SK-N-SH (cell line): ENCODE data around the gene GRIPAP1. TPM values are rescaled to one million over a fixed set of nuclear protein-coding genes. Genes with fewer than 3 reads are reported as not detected.

Experiments
- CTCF ChIA-PET: fragments of 300-600, 350-600 bp; formaldehyde crosslinking; extraction: SDS; loops from one replicate; lab custom pipeline; 2021; lab: Yijun Ruan, JAX
- POLR2A ChIA-PET: fragments of 350-600 bp; sonication (Branson Sonifier 250); formaldehyde crosslinking; extraction: SDS; loops from one replicate; lab custom pipeline; 2020; ENCODE audit warnings: antibody characterized with exemption, inconsistent platforms; lab: Yijun Ruan, JAX
- DNase-seq: peaks from one replicate; pipeline ENCODE4 v3.0.0; 2012
- H2AFZ ChIP-seq: fragments of 200-600 bp; sonication (generic); 2 replicates; pipeline ENCODE4 v1.8.1; 2016; ENCODE audit warnings: antibody characterized with exemption, mild to moderate bottlenecking, low read depth
- H3F3A ChIP-seq: fragments of 200-600 bp; sonication (generic); replicated peaks from 2 replicates; pipeline ENCODE3; 2016; ENCODE audit warnings: antibody characterized with exemption, mild to moderate bottlenecking; ENCODE audit not compliant: insufficient read depth
- H3K27ac ChIP-seq, 2 experiments: fragments of 200-500 bp in 1 of 2; fragments of 200-600 bp in 1 of 2; sonication (Bioruptor generic) in 1 of 2; sonication (generic), shearing (Covaris generic) in 1 of 2; 2 replicates each; pipeline versions ENCODE4 v1.5.1 to v1.6.1; 2014 to 2016; ENCODE audit warnings: low read depth in 2 of 2, inconsistent platforms in 1 of 2, low read length in 1 of 2, mild to moderate bottlenecking in 1 of 2, mixed read lengths in 1 of 2
- H3K27me3 ChIP-seq: fragments of 200-600 bp; sonication (generic), shearing (Covaris generic); 2 replicates; pipeline ENCODE4 v1.6.1; 2016; ENCODE audit warnings: mixed run types; ENCODE audit not compliant: insufficient read depth
- H3K36me3 ChIP-seq, 2 experiments: fragments of 200-500 bp in 1 of 2; fragments of 200-600 bp in 1 of 2; sonication (Bioruptor generic) in 1 of 2; sonication (generic) in 1 of 2; replicated peaks in 1 of 2; 2 replicates each; pipeline versions ENCODE3 to v1.5.1; 2014 to 2016; ENCODE audit warnings: low read length in 1 of 2, mild to moderate bottlenecking in 1 of 2; ENCODE audit not compliant: insufficient read depth in 2 of 2, control insufficient read depth in 1 of 2
- H3K4me1 ChIP-seq, 2 experiments: fragments of 200-500 bp in 1 of 2; fragments of 200-600 bp in 1 of 2; sonication (Bioruptor generic) in 1 of 2; sonication (generic), shearing (Covaris generic) in 1 of 2; 2 replicates each; pipeline versions ENCODE4 v1.5.1 to v1.6.1; 2014 to 2016; ENCODE audit warnings: low read depth in 1 of 2, low read length in 1 of 2, mixed run types in 1 of 2; ENCODE audit not compliant: insufficient read depth in 2 of 2, control insufficient read depth in 1 of 2
- H3K4me2 ChIP-seq: fragments of 200-600 bp; sonication (generic), shearing (Covaris generic); 2 replicates; pipeline ENCODE4 v1.6.1; 2017; ENCODE audit warnings: mixed run types
- H3K4me3 ChIP-seq, 2 experiments: fragments of 200-500 bp in 1 of 2; fragments of 200-600 bp in 1 of 2; sonication (Bioruptor generic) in 1 of 2; sonication (generic), shearing (Covaris generic) in 1 of 2; 2 replicates each; pipeline versions ENCODE4 v1.5.1 to v1.8.1; 2014 to 2016; ENCODE audit warnings: low read depth in 2 of 2, inconsistent platforms in 1 of 2, low read length in 1 of 2, mild to moderate bottlenecking in 1 of 2, mixed read lengths in 1 of 2, moderate library complexity in 1 of 2
- H3K79me2 ChIP-seq: fragments of 200-600 bp; sonication (generic); 2 replicates; pipeline ENCODE4 v1.8.1; 2017; ENCODE audit warnings: mild to moderate bottlenecking; ENCODE audit not compliant: insufficient read depth
- H3K9ac ChIP-seq: fragments of 200-600 bp; sonication (generic); 2 replicates; pipeline ENCODE4 v1.6.1; 2017; ENCODE audit warnings: mixed run types
- H3K9me2 ChIP-seq: fragments of 200-600 bp; sonication (generic); 2 replicates; pipeline ENCODE4 v1.6.1; 2017; ENCODE audit warnings: mixed run types
- H3K9me3 ChIP-seq: fragments of 200-600 bp; sonication (generic); 2 replicates; pipeline ENCODE4 v1.6.1; 2017; ENCODE audit warnings: mixed run types, mild to moderate bottlenecking, moderate library complexity
- H4K20me1 ChIP-seq: fragments of 200-600 bp; sonication (generic); 2 replicates; pipeline ENCODE4 v1.6.1; 2017; ENCODE audit warnings: mild to moderate bottlenecking, mixed run types; ENCODE audit not compliant: insufficient read depth
- ELF1 ChIP-seq: IDR thresholded peaks from 2 replicates; pipeline ENCODE4 v1.4.0; 2012
- EP300 ChIP-seq, 2 experiments: IDR thresholded peaks; 2 replicates each; pipeline versions ENCODE4 v1.4.0 to v1.6.1; 2012; ENCODE audit warnings: borderline replicate concordance in 1 of 2, low read depth in 1 of 2, low read length in 1 of 2
- EZH2phosphoT487 ChIP-seq: fragments of 200-600 bp; sonication (generic); IDR thresholded peaks from 2 replicates; pipeline ENCODE4 v1.6.1; 2017; ENCODE audit warnings: low read depth, mixed run types, mild to moderate bottlenecking, antibody characterized with exemption, moderate library complexity, borderline replicate concordance
- GABPA ChIP-seq: IDR thresholded peaks from 2 replicates; pipeline ENCODE4 v1.4.0; 2012; ENCODE audit warnings: low read depth, mild to moderate bottlenecking
- JUND ChIP-seq: IDR thresholded peaks from 2 replicates; pipeline ENCODE4 v1.4.0; 2012
- MAX ChIP-seq: IDR thresholded peaks from 2 replicates; pipeline ENCODE4 v1.4.0; 2012; ENCODE audit warnings: low read depth
- MXI1 ChIP-seq: IDR thresholded peaks from 2 replicates; pipeline ENCODE4 v1.6.1; 2012; ENCODE audit warnings: mild to moderate bottlenecking, low read depth, low read length, improper control_type of control experiment
- NRF1 ChIP-seq: IDR thresholded peaks from 2 replicates; pipeline ENCODE4 v1.6.1; 2012; ENCODE audit warnings: low read depth, mild to moderate bottlenecking, low read length
- PBX3 ChIP-seq: IDR thresholded peaks from 2 replicates; pipeline ENCODE4; 2012
- POLR2AphosphoS5 ChIP-seq: IDR thresholded peaks from 2 replicates; pipeline ENCODE4 v1.6.1; 2012; ENCODE audit warnings: low read depth, low read length
- REST ChIP-seq: IDR thresholded peaks from 2 replicates; pipeline ENCODE4 v1.6.1; 2012; ENCODE audit warnings: mild to moderate bottlenecking, low read depth, low read length, moderate library complexity
- SIN3A ChIP-seq: IDR thresholded peaks from 2 replicates; pipeline ENCODE4 v1.6.1; 2012; ENCODE audit warnings: low read depth, mild to moderate bottlenecking, low read length, moderate library complexity, borderline replicate concordance
- TAF1 ChIP-seq: IDR thresholded peaks from 2 replicates; pipeline ENCODE4 v1.6.1; 2012; ENCODE audit warnings: low read depth, mild to moderate bottlenecking, low read length, moderate library complexity, borderline replicate concordance
- TCF12 ChIP-seq: IDR thresholded peaks from 2 replicates; pipeline ENCODE4 v1.4.0; 2012
- YY1 ChIP-seq: IDR thresholded peaks from 2 replicates; pipeline ENCODE4 v1.4.0; 2012; ENCODE audit warnings: low read depth, mild to moderate bottlenecking
- WGBS: methylation state at CpG from one replicate; pipeline ENCODE4 v1.1.6; 2017; ENCODE audit warnings: low lambda C conversion rate; 5-methylcytosine and 5-hydroxymethylcytosine counted together
- polyA plus RNA-seq, 3 experiments: library from polyadenylated mRNA; depleted of rRNA; stranded (reverse); fragments of >200 nt; gene quantifications; 2 replicates each; pipeline ENCODE4 v1.2.3, GENCODE V29; 2012

Gene GRIPAP1
- polyA plus RNA-seq (2012; rRNA removed) = 63.6 and 66.9 TPM in 2 replicates
- polyA plus RNA-seq (2012; cell fraction: cytosol; rRNA removed) = 39.7 and 47.3 TPM in 2 replicates
- 172 and 184 TPM in 2 replicates for polyA plus RNA-seq (2012; cell fraction: nucleus; rRNA removed)

GRCh38 chrX:49002091-49002935, at the start of gene GRIPAP1:
TSS of gene GRIPAP1 (minus strand) at chrX:49002264. CDS start at chrX:49002229, 35 bp downstream.
- Histone ChIP-seq H3K9me2 (no peaks in the 10 kb centered on the region), H3K79me2 (peaks cover 17% of the 10 kb centered on the region; the same call in 1 of the 2 replicates), H3K9me3 (no peaks in the 10 kb centered on the region), H3K4me2 (peak within 1 kb of the TSS; percentile 83), H3K27ac (peak within 1 kb of the TSS; percentile 84 to 90), H3F3A (peaks cover 5% of the 10 kb centered on the region), H3K4me3 (peak within 1 kb of the TSS; percentile 75 to 80), H3K9ac (peak within 1 kb of the TSS; percentile 90), H2AFZ (peak within 1 kb of the TSS; percentile 98), H3K36me3 (peaks cover 13 to 19% of the 10 kb centered on the region in 2 experiments), H4K20me1 (no peaks in the 10 kb centered on the region), H3K4me1 (peaks cover 0 to 8% of the 10 kb centered on the region in 2 experiments; a peak in 2 of 4 replicates), H3K27me3 (no peaks in the 10 kb centered on the region; the same call in 1 of the 2 replicates)
- ChIA-PET CTCF (interaction anchor here (0.6 to 1.7 kb wide), 3 partner anchors 11 to 320 kb away, joined by 3 to 10 read pairs (median 4); partner anchors contain the start of gene KCND1), POLR2A (interaction anchor here (0.6 to 1.2 kb wide), 8 partner anchors 11 to 1459 kb away, joined by 3 to 5 read pairs (median 4); partner anchors contain the start of genes PQBP1, TFE3 and TIMM17B)
- TF ChIP-seq MXI1 (peak; percentile 34; the same call in 1 of the 2 replicates), TAF1 (peak; percentile 99), REST (peak; percentile 69), SIN3A (no peak), MAX (peak; percentile 55), ELF1 (peak; percentile 59; the same call in 1 of the 2 replicates), NRF1 (peak; percentile 81), EZH2phosphoT487 (no peak), PBX3 (peak; percentile 42; the same call in 1 of the 2 replicates), JUND (peak; percentile 8; the same call in 1 of the 2 replicates), EP300 (IDR thresholded peaks at IDR 0.05; ENCODE audit: borderline replicate concordance in 1 of 2, low read depth in 1 of 2, low read length in 1 of 2) (peak in 1 of 2 experiments; percentile 28; a peak in 1 of 4 replicates), TCF12 (peak; percentile 16; the same call in 1 of the 2 replicates), YY1 (peak; percentile 92), POLR2AphosphoS5 (peak; percentile 78), GABPA (no peak; the same call in 1 of the 2 replicates)
- peak; percentile 90 for DNase-seq
- 1% methylated on average over 38 of the region's 38 CpGs for WGBS
